Suppressor macrophage treated with lipopolysaccharide for 4 hours (primary cell): ENCODE measurements around the gene P2RY13.

Source experiments
- DNase-seq: peaks from one replicate; pipeline ENCODE4 v3.0.0-alpha.2; 2020

P2RY13 gene

GRCh38 chr3:151329363-151329762, at the start of gene P2RY13:
Gene P2RY13, minus strand, starts transcription at chr3:151329549. Its CDS starts 21 bp downstream, at chr3:151329528.
- peak; percentile 64 for DNase-seq

DNA sequence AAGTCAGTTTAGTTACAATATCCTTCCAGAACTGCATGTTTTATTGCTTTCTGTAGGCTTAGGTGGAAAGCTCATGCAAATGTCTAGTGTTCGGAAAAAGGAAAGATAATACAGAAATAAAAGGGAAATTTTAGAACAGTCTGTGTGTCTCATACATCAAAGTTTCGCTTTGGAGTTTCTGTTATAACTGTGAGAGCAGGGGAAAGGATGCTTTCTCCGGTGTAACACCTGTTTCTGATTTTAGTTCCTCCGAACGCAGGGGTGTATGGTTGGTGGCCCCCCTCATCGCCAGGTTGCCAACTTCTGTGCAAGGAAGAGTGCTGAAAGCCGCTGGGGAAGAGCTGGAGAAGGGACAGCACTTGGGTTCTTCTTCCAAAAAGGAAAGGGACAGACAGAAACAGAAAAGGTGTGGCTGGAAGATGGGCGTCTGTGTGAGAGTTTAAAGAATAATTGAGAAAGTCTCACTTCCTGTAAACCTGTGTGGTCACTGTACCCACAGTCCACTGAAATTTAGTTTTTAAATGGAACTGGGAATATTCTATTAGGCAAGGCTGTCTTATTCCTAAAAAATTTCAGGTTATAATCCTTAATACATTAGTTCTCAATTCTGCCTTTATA, 48.5 kb upstream of the P2RY13 start:
- DNase-seq = no peak

DNA sequence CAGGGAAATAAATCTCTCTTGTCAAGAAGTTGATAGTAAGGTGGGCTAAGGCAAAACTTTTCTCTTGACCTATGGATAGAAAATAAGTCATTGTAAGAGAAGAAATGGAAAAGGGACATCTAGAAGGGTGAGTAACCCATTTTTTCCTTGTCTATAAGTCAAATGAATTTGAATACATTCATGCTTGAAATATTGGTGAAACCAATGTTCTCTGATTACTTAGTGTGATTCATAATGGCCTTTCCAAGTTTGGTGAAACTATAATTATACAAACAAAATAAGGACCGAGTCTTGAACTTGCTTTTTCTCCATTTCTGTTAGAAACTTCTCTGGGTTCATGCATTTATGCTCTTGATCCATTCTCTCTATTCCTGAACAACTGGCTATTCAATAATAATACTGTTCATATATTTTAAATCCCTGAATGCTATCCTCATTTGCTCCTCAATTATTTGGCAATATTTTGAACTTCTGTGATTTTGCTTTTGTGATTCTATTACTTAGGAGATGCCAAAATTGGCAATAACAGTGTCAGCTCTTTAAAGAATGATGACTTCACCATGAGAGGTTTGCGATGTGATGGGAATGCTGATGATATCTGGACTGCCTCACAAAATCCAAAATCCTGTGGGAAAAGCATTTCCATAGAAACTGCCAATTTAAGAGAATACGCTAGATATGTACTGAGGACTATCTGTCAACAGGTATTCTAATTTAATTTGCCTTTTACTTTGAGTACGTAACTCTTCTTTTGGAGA, 42.9 kb upstream of the P2RY13 start:
- DNase-seq = no peak

- no peak for DNase-seq
These were observed 42.2 kb upstream of the P2RY13 start for GRCh38 chr3:151371526-151371925.

- DNase-seq = no peak
These were observed 38.1 kb upstream of the P2RY13 start for GRCh38 chr3:151367448-151367847.

DNA sequence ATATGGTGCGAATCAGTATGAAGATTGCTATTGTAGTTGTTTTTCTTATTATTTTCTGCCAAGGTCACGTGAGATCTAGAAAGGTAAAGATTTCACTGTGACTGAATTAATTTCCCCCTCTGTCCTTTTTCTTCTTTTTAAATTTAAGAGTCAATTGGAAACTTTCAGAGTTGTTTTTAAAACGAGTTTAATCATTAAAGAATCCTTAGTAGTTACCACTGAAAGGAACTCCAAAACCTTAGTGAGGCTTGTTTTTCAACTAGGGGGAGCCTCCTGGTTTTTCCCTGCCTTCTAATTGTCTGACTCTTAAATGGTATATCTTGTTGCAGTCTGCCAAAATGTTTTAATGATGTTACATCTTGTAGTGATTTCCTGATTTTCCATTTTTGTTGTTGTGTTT, 37.6 kb upstream of the P2RY13 start:
- no peak for DNase-seq

GRCh38 chr3:151362751-151363174, 33.4 kb upstream of the P2RY13 start:
- peak; percentile 61 for DNase-seq

GRCh38 chr3:151357463-151357850, 28.1 kb upstream of the P2RY13 start:
- no peak for DNase-seq

- DNase-seq = no peak
These were observed 27.6 kb upstream of the P2RY13 start for GRCh38 chr3:151356794-151357462.

DNA sequence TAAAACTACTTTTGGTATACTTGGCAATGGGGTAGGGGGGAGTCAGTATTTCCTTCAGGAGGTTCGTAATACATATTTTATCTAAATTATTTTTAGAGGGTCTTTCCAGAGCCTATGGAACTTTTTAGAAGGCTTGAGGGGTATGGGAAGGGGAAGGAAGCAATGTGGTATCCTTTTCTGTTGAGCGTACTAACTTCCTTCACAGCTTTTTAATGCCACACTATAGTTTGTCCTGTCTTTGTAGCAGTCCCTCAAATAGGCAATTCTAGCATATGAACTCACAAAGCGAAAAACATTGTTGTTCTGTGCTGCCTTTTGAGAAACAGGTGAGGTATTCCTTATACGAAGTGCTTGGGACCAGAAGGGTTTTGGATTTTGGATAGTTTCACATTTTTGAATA, 22.3 kb upstream of the P2RY13 start:
- no peak for DNase-seq

GRCh38 chr3:151351219-151351618, 21.9 kb upstream of the P2RY13 start:
- peak; percentile 76 for DNase-seq

DNA sequence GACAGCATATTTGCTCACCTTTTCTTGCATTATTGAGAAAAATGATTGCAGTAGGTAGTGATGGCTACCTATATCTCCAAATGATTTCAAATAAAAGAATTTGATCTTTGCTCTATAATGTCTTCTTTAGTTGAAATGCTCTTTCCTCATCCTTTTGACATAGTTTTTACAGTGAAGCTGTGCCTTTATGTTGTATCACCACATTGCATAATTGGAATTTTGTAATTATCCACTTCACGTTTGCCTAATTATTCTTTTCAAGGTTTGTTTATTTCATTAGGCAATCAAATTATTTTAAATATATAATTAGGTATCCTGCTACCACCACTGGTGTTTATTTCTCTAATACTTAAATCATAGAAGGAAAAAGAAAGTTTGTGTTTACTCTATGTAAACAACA, 21.3 kb upstream of the P2RY13 start:
- no peak for DNase-seq

DNA sequence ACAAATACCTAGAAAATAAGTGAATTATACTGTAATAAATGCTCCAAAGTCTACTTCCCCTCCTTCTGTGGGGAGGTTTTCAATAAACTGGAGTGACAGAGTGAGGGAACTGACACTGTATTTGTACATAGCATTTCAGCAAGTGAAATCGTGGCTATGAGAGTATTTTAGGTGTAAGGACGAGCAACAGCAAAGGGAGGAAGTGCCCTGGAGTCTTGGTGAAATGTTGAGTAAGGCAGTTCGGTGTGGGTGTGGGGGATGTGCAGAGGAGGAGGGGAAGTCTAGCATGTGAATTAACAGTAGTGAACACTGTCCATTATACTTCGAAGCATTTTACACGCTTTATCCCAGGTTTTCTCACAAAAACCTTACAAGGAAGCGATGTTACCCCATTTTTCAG, 18.1 kb upstream of the P2RY13 start:
- DNase-seq = peak; percentile 78

DNA sequence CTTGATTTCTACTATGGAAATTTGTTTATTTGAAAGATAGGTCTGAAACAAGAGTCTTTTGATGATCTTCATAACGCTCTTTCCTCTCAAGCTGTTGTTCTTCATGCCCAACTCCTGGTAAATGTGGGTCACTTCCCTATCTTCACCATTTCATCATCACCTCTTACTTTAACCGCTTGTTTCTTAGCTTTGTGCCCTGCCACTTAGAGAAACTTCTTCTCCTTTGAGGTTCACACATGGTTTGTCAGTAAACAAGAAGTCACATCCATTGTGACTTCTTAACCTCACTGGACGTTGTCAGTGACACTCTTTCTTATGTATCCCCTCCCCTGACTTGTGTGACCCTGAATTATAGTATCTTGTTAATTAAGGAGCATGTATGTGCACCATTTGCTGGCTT, 16.9 kb upstream of the P2RY13 start:
- peak; percentile 71 for DNase-seq

- DNase-seq = peak; percentile 59
These were observed 16.5 kb upstream of the P2RY13 start for GRCh38 chr3:151345859-151346258.

GRCh38 chr3:151331696-151332095, 2.3 kb upstream of the P2RY13 start:
- peak; percentile 57 for DNase-seq

DNA sequence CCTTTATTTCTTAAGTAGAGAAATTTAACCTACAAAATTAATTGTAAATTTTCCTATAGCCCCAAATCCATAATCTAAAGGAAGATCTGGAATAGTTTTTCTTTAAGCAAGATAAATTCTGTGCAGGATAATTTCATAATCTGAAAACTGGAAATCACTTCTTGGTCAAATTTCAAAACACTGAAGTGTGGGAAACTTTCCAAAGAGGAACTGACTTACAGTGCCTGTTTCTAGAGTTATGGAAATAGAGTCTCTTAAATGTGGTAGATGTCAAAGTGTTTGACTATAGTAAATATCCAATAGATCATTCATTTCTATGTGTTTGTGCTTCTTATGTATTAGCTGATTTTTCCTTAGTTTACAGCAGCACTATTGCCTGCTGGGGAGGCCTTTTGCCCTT, 1.6 kb upstream of the P2RY13 start:
- DNase-seq = peak; percentile 80

DNA sequence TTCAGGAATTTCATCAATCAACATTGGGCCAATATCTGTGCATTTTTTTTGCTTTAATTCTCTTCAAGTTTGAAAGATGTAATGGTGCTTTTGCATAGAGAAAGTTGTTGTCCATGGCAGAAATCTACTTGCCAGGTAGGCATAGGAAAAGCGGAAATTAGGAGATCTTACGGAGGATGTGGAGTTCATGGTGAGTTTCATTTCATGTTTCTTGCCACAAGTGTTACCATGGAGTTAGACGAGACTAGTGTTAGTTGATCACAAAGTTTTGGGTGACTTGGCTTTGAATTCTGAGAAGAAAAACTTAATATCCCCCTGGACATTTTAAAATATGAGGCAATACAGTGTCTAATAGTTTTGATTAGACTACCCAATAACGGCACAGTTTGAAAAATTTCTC, 1.0 kb upstream of the P2RY13 start:
- no peak for DNase-seq

DNA sequence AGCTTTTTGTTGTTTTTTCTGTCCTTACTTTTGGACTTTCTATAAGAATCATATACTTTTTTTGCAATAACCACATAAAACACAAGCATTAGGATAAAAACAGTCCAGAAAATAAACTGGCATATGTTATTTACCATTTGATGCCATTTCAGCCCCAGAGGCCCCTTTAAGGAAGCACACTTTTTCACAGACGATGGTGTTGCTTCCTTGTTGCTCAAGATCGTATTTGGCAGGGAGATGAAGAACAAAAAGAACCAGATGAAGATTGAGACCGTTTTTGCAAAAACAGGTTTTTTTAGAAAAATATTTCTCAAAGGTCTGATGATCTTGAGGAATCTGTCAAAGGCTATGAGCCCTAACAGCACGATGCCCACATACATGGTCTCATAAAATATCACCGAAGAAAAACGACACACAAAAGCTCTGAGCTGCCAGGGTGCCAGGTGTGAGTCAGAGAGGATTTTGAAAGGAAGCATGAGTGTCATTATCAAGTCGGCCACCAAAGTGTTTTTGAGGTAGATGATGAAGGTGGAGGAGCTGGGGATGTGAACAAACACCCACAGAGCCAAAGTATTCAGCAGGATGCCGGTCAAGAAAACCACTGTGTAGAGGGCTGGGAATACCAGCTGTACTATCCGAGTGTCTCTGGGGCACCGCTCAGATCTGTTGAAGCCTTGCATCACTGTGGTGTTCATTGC, 902 bp downstream of the P2RY13 start:
- peak; percentile 36 for DNase-seq

GRCh38 chr3:151327571-151328198, 1.7 kb downstream of the P2RY13 start:
- peak; percentile 49 for DNase-seq

GRCh38 chr3:151322511-151322910, 6.8 kb downstream of the P2RY13 start:
- DNase-seq = peak; percentile 39

DNA sequence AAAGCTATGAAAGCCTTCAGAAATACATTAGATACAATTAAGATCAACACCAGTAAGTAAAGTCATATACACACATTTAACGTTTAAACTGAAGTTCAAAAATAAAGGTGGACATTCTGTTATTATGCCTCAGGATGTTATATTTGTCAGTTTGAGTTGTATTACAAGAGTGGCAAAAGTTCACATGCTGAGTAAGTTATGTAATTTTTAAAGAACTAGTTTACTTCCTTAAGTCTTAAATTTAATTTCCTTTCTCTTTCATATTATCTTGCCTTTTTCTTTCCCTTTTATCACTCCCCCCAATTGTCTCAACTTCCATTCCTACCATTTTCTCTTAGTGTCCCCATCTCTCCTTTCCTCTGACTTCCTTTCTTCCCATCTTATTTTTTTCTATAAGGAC, 7.8 kb downstream of the P2RY13 start:
- DNase-seq = peak; percentile 31

DNA sequence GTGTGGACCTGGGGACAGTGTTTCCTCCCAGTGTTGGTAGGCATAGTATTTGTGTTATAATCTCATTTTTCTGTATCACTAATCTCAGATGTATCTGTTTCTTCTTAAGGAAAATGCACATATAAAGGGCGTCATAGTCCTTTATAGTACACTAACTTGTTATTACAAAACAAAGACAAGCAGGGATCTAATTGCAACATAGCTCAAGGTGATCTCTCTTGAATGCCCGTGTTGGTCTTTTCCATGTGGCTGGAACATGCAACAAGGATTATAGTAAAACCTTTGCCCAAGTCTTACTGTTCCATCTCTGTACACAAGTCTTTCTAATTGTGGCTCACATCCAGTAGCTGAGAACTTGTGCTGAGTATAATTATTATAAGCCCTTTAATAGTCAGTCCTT, 9.2 kb downstream of the P2RY13 start:
- DNase-seq = no peak
